GM23338 (cell line): ENCODE results near the gene OPN1SW. TPM values are rescaled to one million over a fixed set of nuclear protein-coding genes. Genes with fewer than 3 reads are reported as not detected.

Experiments
- ATAC-seq: fragments of 200-7000 bp; cut with Tn5 transposase; 3 replicates; pipeline ENCODE4 v1.9.1; 2020
- DNase-seq: peaks from one replicate; pipeline ENCODE4 v3.0.0-alpha.2; 2015; ENCODE audit warnings: low spot score
- H2AFZ ChIP-seq: fragments of 200-600 bp; sonication (generic); 2 replicates; pipeline ENCODE4 v1.8.0; 2016; ENCODE audit warnings: antibody characterized with exemption, mild to moderate bottlenecking, moderate library complexity
- H3F3A ChIP-seq: fragments of 200-600 bp; sonication (generic); replicated peaks from 2 replicates; pipeline ENCODE4 v1.8.0; 2017; ENCODE audit warnings: antibody characterized with exemption, mixed run types, low read depth
- H3K27ac ChIP-seq: fragments of 200-600 bp; sonication (generic); 2 replicates; pipeline ENCODE4 v1.6.1; 2016; ENCODE audit warnings: low read depth
- H3K27me3 ChIP-seq: fragments of 200-600 bp; sonication (generic); 2 replicates; pipeline ENCODE4 v1.8.0; 2016; ENCODE audit warnings: mild to moderate bottlenecking, mixed run types, moderate library complexity; ENCODE audit not compliant: insufficient read depth
- H3K36me3 ChIP-seq: fragments of 200-600 bp; sonication (generic); 2 replicates; pipeline ENCODE4 v1.8.0; 2016; ENCODE audit warnings: mild to moderate bottlenecking; ENCODE audit not compliant: insufficient read depth
- H3K4me1 ChIP-seq: fragments of 200-600 bp; sonication (generic); 2 replicates; pipeline ENCODE4 v1.8.0; 2016; ENCODE audit warnings: mild to moderate bottlenecking, moderate library complexity; ENCODE audit not compliant: insufficient read depth
- H3K4me2 ChIP-seq: fragments of 200-600 bp; sonication (generic); 2 replicates; pipeline ENCODE4 v1.7.1; 2017; ENCODE audit warnings: mixed run types
- H3K4me3 ChIP-seq: fragments of 200-600 bp; sonication (generic); 2 replicates; pipeline ENCODE4 v1.6.1; 2016; ENCODE audit warnings: mixed run types
- H3K79me2 ChIP-seq: fragments of 200-600 bp; sonication (generic); replicated peaks from 2 replicates; pipeline ENCODE4 v1.8.0; 2017; ENCODE audit warnings: mild to moderate bottlenecking; ENCODE audit not compliant: insufficient read depth
- H3K9me2 ChIP-seq: fragments of 200-600 bp; sonication (generic); 2 replicates; pipeline ENCODE4 v1.8.0; 2017; ENCODE audit not compliant: insufficient read depth
- H4K20me1 ChIP-seq: fragments of 200-600 bp; sonication (generic); replicated peaks from 2 replicates; pipeline ENCODE4 v1.8.0; 2017; ENCODE audit warnings: mild to moderate bottlenecking; ENCODE audit not compliant: insufficient read depth
- H3K27ac Mint-ChIP-seq: 2 replicates; pipeline ENCODE4 v1.8.0; 2020; ENCODE audit warnings: inconsistent platforms, mild to moderate bottlenecking, moderate library complexity, mixed read lengths
- H3K27me3 Mint-ChIP-seq: 3 replicates; pipeline ENCODE4 v1.8.0; 2022; ENCODE audit warnings: low read depth, mild to moderate bottlenecking, moderate library complexity, mixed read lengths, inconsistent platforms; ENCODE audit not compliant: insufficient read depth, poor library complexity
- H3K36me3 Mint-ChIP-seq: 3 replicates; pipeline ENCODE4 v1.8.0; 2021; ENCODE audit warnings: low read depth, mild to moderate bottlenecking, inconsistent platforms, moderate library complexity, mixed read lengths
- H3K4me1 Mint-ChIP-seq: 3 replicates; pipeline ENCODE4 v1.8.0; 2020; ENCODE audit warnings: mild to moderate bottlenecking, inconsistent platforms, mixed read lengths
- H3K4me3 Mint-ChIP-seq: 3 replicates; pipeline ENCODE4 v1.8.0; 2021; ENCODE audit warnings: moderate library complexity, mild to moderate bottlenecking, inconsistent platforms, mixed read lengths
- H3K9me3 Mint-ChIP-seq: 3 replicates; pipeline ENCODE4 v1.8.0; 2020; ENCODE audit warnings: moderate library complexity, mild to moderate bottlenecking, inconsistent platforms, mixed read lengths
- CREB1 ChIP-seq: fragments of 250-450 bp; sonication (Bioruptor Pico); IDR thresholded peaks from 2 replicates; pipeline ENCODE4 v1.5.0; 2020; ENCODE audit warnings: low read depth, mild to moderate bottlenecking, moderate library complexity
- CTCF ChIP-seq, 2 experiments: fragments of 200-600 bp in 1 of 2; sonication (generic) in 1 of 2; conservative IDR thresholded peaks; 2 replicates each; pipeline versions ENCODE4 v1.5.1 to v1.6.1; 2016 to 2017; ENCODE audit warnings: antibody characterized with exemption in 2 of 2, low read depth in 2 of 2, mild to moderate bottlenecking in 2 of 2, moderate library complexity in 1 of 2
- ETS1 ChIP-seq: IDR thresholded peaks from 2 replicates; pipeline ENCODE4 v1.6.1; 2016; ENCODE audit warnings: antibody characterized with exemption
- EZH2 ChIP-seq: fragments of 200-600 bp; sonication (generic); IDR thresholded peaks from one replicate; pipeline ENCODE4 v1.8.0; 2017; ENCODE audit warnings: antibody characterized with exemption, mild to moderate bottlenecking, low read depth; ENCODE audit not compliant: unreplicated experiment
- EZH2phosphoT487 ChIP-seq: fragments of 200-600 bp; sonication (generic); IDR thresholded peaks from one replicate; pipeline ENCODE4 v1.8.1; 2018; ENCODE audit warnings: antibody characterized with exemption; ENCODE audit not compliant: unreplicated experiment
- JUNB ChIP-seq: IDR thresholded peaks from one replicate; pipeline ENCODE4 v1.6.1; 2016; ENCODE audit warnings: antibody characterized with exemption; ENCODE audit not compliant: unreplicated experiment
- NANOG ChIP-seq: IDR thresholded peaks from 2 replicates; pipeline ENCODE4 v1.6.1; 2016; ENCODE audit warnings: antibody characterized with exemption, borderline replicate concordance
- POLR2AphosphoS5 ChIP-seq: IDR thresholded peaks from 2 replicates; pipeline ENCODE4 v1.6.1; 2016; ENCODE audit warnings: antibody characterized with exemption, low read depth
- REST ChIP-seq: IDR thresholded peaks from one replicate; pipeline ENCODE4 v1.6.1; 2018; ENCODE audit warnings: antibody characterized with exemption; ENCODE audit not compliant: unreplicated experiment
- STAT1 ChIP-seq: IDR thresholded peaks from one replicate; pipeline ENCODE4 v1.6.1; 2016; ENCODE audit warnings: antibody characterized with exemption; ENCODE audit not compliant: unreplicated experiment
- ZNF114 ChIP-seq: fragments of 250-450 bp; sonication (Bioruptor Pico); IDR thresholded peaks from 2 replicates; pipeline ENCODE4 v1.5.0; 2020; ENCODE audit warnings: mild to moderate bottlenecking, moderate library complexity
- ZNF331 ChIP-seq: fragments of 250-450 bp; sonication (Bioruptor Pico); IDR thresholded peaks from 2 replicates; pipeline ENCODE4 v1.5.0; 2020; ENCODE audit warnings: low read depth, mild to moderate bottlenecking, moderate library complexity
- polyA plus RNA-seq: library from polyadenylated mRNA; unstranded; fragments of >200 nt; fragmentation: Nextera tagmentation; extraction: Ambion mirVana; gene quantifications from 2 replicates; pipeline ENCODE4 v1.2.1, GENCODE V29; 2016
- total RNA-seq: library from RNA; depleted of rRNA; stranded (reverse); fragments of >200 nt; shearing (Covaris generic); gene quantifications from 2 replicates; pipeline ENCODE4 v1.2.3, GENCODE V29; 2014

OPN1SW gene
- total and polyA plus RNA-seq, 2 experiments from 2014 or later: 0.50 TPM; not detected in 1

GRCh38 chr7:128809363-128809762 lies 33.8 kb upstream of the OPN1SW start:
- H3K27me3 ChIP-seq: no peaks in the 10 kb centered on the region
- H3K36me3 ChIP-seq: peaks cover 20% of the 10 kb centered on the region; the same call in 1 of the 2 replicates
- TF ChIP-seq ZNF331 (CRISPR knock-in tag) (no peak), JUNB (no peak), NANOG (no peak), CREB1 (CRISPR knock-in tag) (no peak), EZH2phosphoT487 (no peak), POLR2AphosphoS5 (no peak)
- Mint-ChIP-seq H3K27ac (no peak overlapping the region), H3K4me3 (no peak overlapping the region), H3K36me3 (peaks cover 43% of the 10 kb centered on the region), H3K27me3 (no peaks in the 10 kb centered on the region), H3K9me3 (no peaks in the 10 kb centered on the region), H3K4me1 (peaks cover 8% of the 10 kb centered on the region)
- H4K20me1 ChIP-seq: 0 out of 2 replicates have a peak, but pooled peaks cover 3% of the 10 kb centered on the region
- H3K4me3 ChIP-seq: no peak overlapping the region
- H3K4me2 ChIP-seq: no peak overlapping the region
- H3K4me1 ChIP-seq: peaks cover 10% of the 10 kb centered on the region; the same call in 1 of the 2 replicates
- H3K79me2 ChIP-seq: no peaks in the 10 kb centered on the region
- DNase-seq: no peak
- ATAC-seq: no peak
- no peaks in the 10 kb centered on the region for H3K9me2 ChIP-seq
- H2AFZ ChIP-seq: no peak overlapping the region
- no peak overlapping the region for H3K27ac ChIP-seq
- H3F3A ChIP-seq: no peaks in the 10 kb centered on the region

- Histone ChIP-seq H3K79me2 (no peaks in the 10 kb centered on the region), H4K20me1 (0 out of 2 replicates have a peak, but pooled peaks cover 6% of the 10 kb centered on the region), H3K27me3 (no peaks in the 10 kb centered on the region), H3F3A (no peaks in the 10 kb centered on the region; the same call in 1 of the 2 replicates), H3K9me2 (no peaks in the 10 kb centered on the region), H2AFZ (no peak overlapping the region), H3K4me1 (peaks cover 3% of the 10 kb centered on the region; the same call in 1 of the 2 replicates), H3K4me2 (no peak overlapping the region), H3K4me3 (no peak overlapping the region), H3K27ac (no peak overlapping the region), H3K36me3 (peaks cover 29% of the 10 kb centered on the region; the same call in 1 of the 2 replicates)
- no peak overlapping the region for H3K27ac Mint-ChIP-seq
- peaks cover 44% of the 10 kb centered on the region for H3K36me3 Mint-ChIP-seq
- DNase-seq: no peak
- no peaks in the 10 kb centered on the region for H3K27me3 Mint-ChIP-seq
- H3K9me3 Mint-ChIP-seq: no peaks in the 10 kb centered on the region
- ATAC-seq: no peak
- H3K4me1 Mint-ChIP-seq: peaks cover 13% of the 10 kb centered on the region
- H3K4me3 Mint-ChIP-seq: no peak overlapping the region
- no peak for TF ChIP-seq JUNB
- TF ChIP-seq STAT1: no peak
- no peak for TF ChIP-seq EZH2
- TF ChIP-seq CTCF (conservative IDR thresholded peaks at IDR 0.05; ENCODE audit: low read depth in 2 of 2): no peak
- TF ChIP-seq CREB1 (CRISPR knock-in tag): no peak
- no peak for TF ChIP-seq ETS1
- no peak for TF ChIP-seq REST
- TF ChIP-seq EZH2phosphoT487: no peak
- no peak for TF ChIP-seq POLR2AphosphoS5
- TF ChIP-seq NANOG: no peak
- no peak for TF ChIP-seq ZNF114 (CRISPR knock-in tag)
These were observed 31.6 kb upstream of the OPN1SW start for GRCh38 chr7:128807191-128807590.
